MM.1S (cell line): Measurements from ENCODE around the gene SPECC1.

Experiments
- DNase-seq: peaks from one replicate; pipeline ENCODE4 v3.0.0-alpha.2; 2015
- H2AFZ ChIP-seq: fragments of 300-600 bp; sonication (generic); 2 replicates; pipeline ENCODE4 v1.6.0; 2016; ENCODE audit warnings: antibody characterized with exemption, low read length
- H3F3A ChIP-seq: fragments of 300-600 bp; sonication (generic); 2 replicates; pipeline ENCODE4 v1.6.1; 2016; ENCODE audit warnings: mild to moderate bottlenecking, antibody characterized with exemption, low read length, moderate library complexity, mixed read lengths; ENCODE audit not compliant: insufficient read depth
- H3K27ac ChIP-seq: fragments of 300-600 bp; sonication (generic); 2 replicates; pipeline ENCODE4 v1.5.1; 2016; ENCODE audit warnings: mild to moderate bottlenecking, low read length
- H3K27me3 ChIP-seq: fragments of 300-600 bp; sonication (generic); replicated peaks from 2 replicates; pipeline ENCODE4 v1.6.0; 2016; ENCODE audit warnings: low read length; ENCODE audit not compliant: insufficient read depth
- H3K36me3 ChIP-seq: fragments of 300-600 bp; sonication (generic); replicated peaks from 2 replicates; pipeline ENCODE4 v1.6.1; 2016; ENCODE audit warnings: mild to moderate bottlenecking, low read length, mixed read lengths; ENCODE audit not compliant: insufficient read depth
- H3K4me1 ChIP-seq: fragments of 300-600 bp; sonication (generic); 2 replicates; pipeline ENCODE4 v1.6.1; 2016; ENCODE audit warnings: low read length, mixed read lengths
- H3K4me2 ChIP-seq: fragments of 300-600 bp; sonication (generic); 2 replicates; pipeline ENCODE4 v1.6.0; 2016; ENCODE audit warnings: low read depth, low read length
- H3K4me3 ChIP-seq: fragments of 300-600 bp; sonication (generic); 2 replicates; pipeline ENCODE4 v1.5.1; 2016; ENCODE audit warnings: low read length, mixed read lengths
- H3K79me2 ChIP-seq: fragments of 300-600 bp; sonication (generic); 2 replicates; pipeline ENCODE4 v1.6.1; 2016; ENCODE audit warnings: mixed run types, low read length, mixed read lengths
- H3K9ac ChIP-seq: fragments of 300-600 bp; sonication (generic); 2 replicates; pipeline ENCODE4 v1.6.1; 2016; ENCODE audit warnings: low read length, mixed read lengths
- H3K9me2 ChIP-seq: fragments of 300-600 bp; sonication (generic); replicated peaks from 2 replicates; pipeline ENCODE4 v1.6.1; 2016; ENCODE audit warnings: mild to moderate bottlenecking, low read length, mixed read lengths; ENCODE audit not compliant: insufficient read depth
- H3K9me3 ChIP-seq: fragments of 300-600 bp; sonication (generic); replicated peaks from 2 replicates; pipeline ENCODE4 v1.6.1; 2016; ENCODE audit warnings: mild to moderate bottlenecking, low read length, mixed read lengths; ENCODE audit not compliant: insufficient read depth
- H4K20me1 ChIP-seq: fragments of 300-600 bp; sonication (generic); 2 replicates; pipeline ENCODE4 v1.6.1; 2016; ENCODE audit warnings: mild to moderate bottlenecking, low read length, moderate library complexity, mixed read lengths; ENCODE audit not compliant: insufficient read depth
- CTCF ChIP-seq: fragments of 300-600 bp; sonication (generic); IDR thresholded peaks from 2 replicates; pipeline ENCODE4 v1.5.1; 2016; ENCODE audit warnings: antibody characterized with exemption, low read length, mixed read lengths
- EZH2 ChIP-seq: fragments of 300-600 bp; sonication (generic); optimal IDR thresholded peaks from 2 replicates; pipeline ENCODE3; 2017; ENCODE audit warnings: low read depth, mild to moderate bottlenecking, antibody characterized with exemption, low read length, mixed read lengths
- EZH2phosphoT487 ChIP-seq: fragments of 300-600 bp; sonication (generic); IDR thresholded peaks from 2 replicates; pipeline ENCODE4 v1.6.1; 2018; ENCODE audit warnings: antibody characterized with exemption, low read length

The SPECC1 gene

DNA sequence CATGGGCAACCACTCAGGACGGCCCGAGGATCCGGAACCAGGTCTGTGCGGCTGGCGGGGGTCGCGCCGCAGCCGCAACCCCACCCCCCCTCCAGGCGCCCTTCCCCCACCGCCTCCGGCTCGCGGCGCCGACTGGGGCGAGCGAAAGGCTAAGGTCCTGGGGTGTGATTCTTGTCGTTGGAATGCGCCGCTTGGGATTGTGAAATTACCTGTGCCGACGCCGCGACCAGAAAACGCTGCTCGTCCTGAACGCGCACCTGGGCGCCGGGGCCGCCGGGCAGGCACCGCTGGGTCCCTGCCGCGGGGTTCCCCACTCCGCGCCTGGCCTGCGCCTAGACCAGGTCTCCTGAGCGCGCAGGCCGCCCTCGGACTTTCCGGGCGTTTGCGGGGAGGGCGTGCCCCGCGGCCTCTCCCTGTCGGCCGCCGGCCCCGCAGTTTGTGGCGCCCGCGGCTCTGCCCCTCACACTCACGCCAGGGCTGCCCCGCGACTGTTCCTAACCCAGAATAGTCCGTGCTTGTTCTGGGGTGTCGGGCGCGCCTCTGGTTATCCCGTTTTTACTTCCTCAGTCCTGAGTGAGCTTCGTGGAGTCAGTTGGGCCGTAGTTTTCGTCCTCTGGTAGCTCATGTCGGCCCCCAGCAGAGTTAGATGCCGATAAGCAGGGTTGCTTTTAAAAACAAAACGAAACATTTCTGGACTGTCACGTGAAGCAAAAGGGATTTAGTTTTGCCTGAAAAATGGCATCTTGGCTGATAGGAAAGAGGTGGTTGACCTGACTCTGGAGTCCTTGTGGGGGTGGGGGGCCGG, 147.2 kb downstream of the SPECC1 start:
- peak overlapping the region; percentile 66 for H3K9ac ChIP-seq
- TF ChIP-seq EZH2 (no peak), CTCF (no peak), EZH2phosphoT487 (no peak)
- peaks cover 25% of the 10 kb centered on the region for H3K4me1 ChIP-seq
- H4K20me1 ChIP-seq: no peaks in the 10 kb centered on the region
- no peaks in the 10 kb centered on the region for H3K9me2 ChIP-seq
- no peaks in the 10 kb centered on the region for H3K9me3 ChIP-seq
- H3K27ac ChIP-seq: peak overlapping the region; percentile 47; the same call in 1 of the 2 replicates
- H3F3A ChIP-seq: peaks cover 25% of the 10 kb centered on the region
- peak; percentile 50 for DNase-seq
- H2AFZ ChIP-seq: peak overlapping the region; percentile 68
- H3K79me2 ChIP-seq: peaks cover 50% of the 10 kb centered on the region
- peak overlapping the region; percentile 74 for H3K4me3 ChIP-seq
- no peaks in the 10 kb centered on the region for H3K27me3 ChIP-seq
- H3K4me2 ChIP-seq: peak overlapping the region; percentile 88
- no peaks in the 10 kb centered on the region for H3K36me3 ChIP-seq

GRCh38 chr17:20157001-20157310, 147.8 kb downstream of the SPECC1 start:
- DNase-seq: no peak
- Histone ChIP-seq H3K27ac (no peak overlapping the region), H3K4me2 (peak overlapping the region; percentile 88), H3K4me1 (peaks cover 25% of the 10 kb centered on the region), H2AFZ (peak overlapping the region; percentile 68; the same call in 1 of the 2 replicates), H3K4me3 (peak overlapping the region; percentile 74), H4K20me1 (no peaks in the 10 kb centered on the region), H3K9me3 (no peaks in the 10 kb centered on the region), H3K79me2 (peaks cover 52% of the 10 kb centered on the region), H3F3A (peaks cover 25% of the 10 kb centered on the region), H3K9ac (peak overlapping the region; percentile 66; the same call in 1 of the 2 replicates), H3K27me3 (no peaks in the 10 kb centered on the region), H3K9me2 (no peaks in the 10 kb centered on the region), H3K36me3 (no peaks in the 10 kb centered on the region)
- TF ChIP-seq CTCF: no peak
- no peak for TF ChIP-seq EZH2phosphoT487
- no peak for TF ChIP-seq EZH2

DNA sequence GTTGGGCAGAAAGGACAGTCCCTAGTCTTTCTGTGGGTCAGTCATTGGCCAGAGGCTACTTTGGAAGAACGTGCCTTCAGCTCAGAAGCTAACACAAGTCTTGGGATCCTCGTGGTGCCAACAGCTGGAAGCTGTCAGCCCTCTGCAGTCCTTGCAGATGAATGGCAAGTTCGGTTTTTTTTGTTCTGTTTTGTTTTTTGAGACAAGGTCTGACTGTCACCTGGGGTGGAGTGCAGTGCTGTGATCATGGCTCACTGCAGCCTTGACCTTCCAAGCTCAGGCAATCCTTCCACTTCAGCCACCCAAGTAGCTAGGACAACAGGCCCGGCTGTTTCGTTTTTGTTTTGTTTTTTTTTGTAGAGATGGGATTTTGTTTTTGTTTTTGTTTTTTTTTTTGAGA, 149.4 kb downstream of the SPECC1 start:
- Histone ChIP-seq H3K36me3 (no peaks in the 10 kb centered on the region), H3K4me2 (no peak overlapping the region), H3K4me3 (no peak overlapping the region), H3K79me2 (peaks cover 58% of the 10 kb centered on the region), H3K27me3 (no peaks in the 10 kb centered on the region), H3K9me2 (no peaks in the 10 kb centered on the region), H3K27ac (no peak overlapping the region), H3K9ac (no peak overlapping the region), H3K4me1 (peaks cover 16% of the 10 kb centered on the region), H3K9me3 (no peaks in the 10 kb centered on the region), H2AFZ (no peak overlapping the region), H4K20me1 (no peaks in the 10 kb centered on the region), H3F3A (peaks cover 18% of the 10 kb centered on the region)
- TF ChIP-seq EZH2 (no peak), CTCF (no peak), EZH2phosphoT487 (no peak)
- DNase-seq: no peak
